ENCODE results near the gene NNMT. TPM values are rescaled to one million over a fixed set of nuclear protein-coding genes. Genes with fewer than 3 reads are reported as not detected.

Gene NNMT
- polyA plus RNA-seq, 1 donor from 2014 or later = not detected

- Histone ChIP-seq H3K9me2 (ENCODE audit: insufficient read depth, low read length) (no peaks in the 10 kb centered on the region), H3K27ac (ENCODE audit: low read length) (no peak overlapping the region), H3F3A (ENCODE audit: insufficient read depth, low read length, poor library complexity, severe bottlenecking) (no peaks in the 10 kb centered on the region), H3K27me3 (ENCODE audit: insufficient read depth, low read depth, low read length) (no peaks in the 10 kb centered on the region), H3K36me3 (ENCODE audit: insufficient read depth, low read length) (no peaks in the 10 kb centered on the region), H2AFZ (ENCODE audit: low read depth, low read length) (no peak overlapping the region), H3K4me2 (ENCODE audit: low read length) (no peak overlapping the region), H3K9me3 (ENCODE audit: low read length) (peaks cover 2% of the 10 kb centered on the region), H3K4me3 (ENCODE audit: low read length) (no peak overlapping the region), H4K20me1 (ENCODE audit: insufficient read depth) (no peaks in the 10 kb centered on the region), H3K79me2 (replicated peaks; ENCODE audit: insufficient read depth, low read length) (no peaks in the 10 kb centered on the region), H3K9ac (ENCODE audit: low read length) (no peak overlapping the region)
- TF ChIP-seq EP300 (conservative IDR thresholded peaks at IDR 0.05; ENCODE audit: poor library complexity, severe bottlenecking) (no peak), POLR2AphosphoS5 (IDR thresholded peaks at IDR 0.05) (no peak), MXI1 (conservative IDR thresholded peaks at IDR 0.05; ENCODE audit: poor library complexity, severe bottlenecking) (no peak), RAD21 (conservative IDR thresholded peaks at IDR 0.05) (no peak), EZH2 (IDR thresholded peaks at IDR 0.05; ENCODE audit: borderline replicate concordance, insufficient read depth, low read length, poor library complexity, severe bottlenecking) (no peak), TAF1 (IDR thresholded peaks at IDR 0.05; ENCODE audit: low read depth) (no peak), REST (IDR thresholded peaks at IDR 0.05; ENCODE audit: borderline replicate concordance) (no peak), SMC3 (conservative IDR thresholded peaks at IDR 0.05; ENCODE audit: poor library complexity) (no peak)
Observed at GRCh38 chr11:114346709-114347141, 50.5 kb downstream of the NNMT start.

GRCh38 chr11:114348200-114349191, 52.3 kb downstream of the NNMT start:
- H2AFZ ChIP-seq (ENCODE audit: low read depth, low read length) = no peak overlapping the region
- H3K36me3 ChIP-seq (ENCODE audit: insufficient read depth, low read length) = no peaks in the 10 kb centered on the region

More at GRCh38 chr11:114348200-114349191, 52.3 kb downstream of the NNMT start:
- H3K9ac ChIP-seq (ENCODE audit: low read length) = no peak overlapping the region
- H3K9me2 ChIP-seq (ENCODE audit: insufficient read depth, low read length) = no peaks in the 10 kb centered on the region
- no peaks in the 10 kb centered on the region for H3K79me2 ChIP-seq (replicated peaks; ENCODE audit: insufficient read depth, low read length)
- no peak overlapping the region for H3K27ac ChIP-seq (ENCODE audit: low read length)
- peaks cover 2% of the 10 kb centered on the region for H3K9me3 ChIP-seq (ENCODE audit: low read length)
- H3K4me2 ChIP-seq (ENCODE audit: low read length) = no peak overlapping the region
- no peaks in the 10 kb centered on the region for H3K27me3 ChIP-seq (ENCODE audit: insufficient read depth, low read depth, low read length)
- peak; percentile 58 for TF ChIP-seq SMC3 (conservative IDR thresholded peaks at IDR 0.05; ENCODE audit: poor library complexity)
- no peak for TF ChIP-seq TAF1 (IDR thresholded peaks at IDR 0.05; ENCODE audit: low read depth)
- peak; percentile 51 for TF ChIP-seq RAD21 (conservative IDR thresholded peaks at IDR 0.05)
- peak; percentile 60 for TF ChIP-seq CTCF (IDR thresholded peaks at IDR 0.05; ENCODE audit: poor library complexity, severe bottlenecking)
- TF ChIP-seq MXI1 (conservative IDR thresholded peaks at IDR 0.05; ENCODE audit: poor library complexity, severe bottlenecking) = no peak
- TF ChIP-seq REST (IDR thresholded peaks at IDR 0.05; ENCODE audit: borderline replicate concordance) = no peak
- no peak overlapping the region for H3K4me3 ChIP-seq (ENCODE audit: low read length)
- no peaks in the 10 kb centered on the region for H4K20me1 ChIP-seq (ENCODE audit: insufficient read depth)
- H3F3A ChIP-seq (ENCODE audit: insufficient read depth, low read length, poor library complexity, severe bottlenecking) = no peaks in the 10 kb centered on the region
